H1 (cell line): Measurements from ENCODE around the gene TRPV2. TPM values are rescaled to one million over a fixed set of nuclear protein-coding genes. Genes with fewer than 3 reads are reported as not detected.

Experiments used
- CTCF ChIA-PET: fragments of 300-600 bp; sonication (Branson Sonifier 250); formaldehyde crosslinking; loops from one replicate; lab custom pipeline; 2021; ENCODE audit not compliant: partially characterized antibody; lab: Charles Lee
- POLR2A ChIA-PET: fragments of 300-600 bp; sonication (Branson Sonifier 250); formaldehyde crosslinking; loops from one replicate; lab custom pipeline; 2021; ENCODE audit warnings: inconsistent platforms; ENCODE audit not compliant: partially characterized antibody; lab: Charles Lee
- DNase-seq, 2 experiments: peaks; one replicate each; pipeline versions ENCODE4 v3.0.0 to v3.0.0-alpha.2; 2010 to 2022; ENCODE audit warnings: low spot score in 2 of 2, low read depth in 1 of 2, mixed read lengths in 1 of 2
- FAIRE-seq: peaks from 2 replicates; lab custom pipeline; 2011; peaks lifted over from hg19 to GRCh38; lab: Jason Lieb, UNC
- H2AFZ ChIP-seq: 2 replicates; pipeline ENCODE4 v1.8.1; 2012; ENCODE audit warnings: low read length, inconsistent platforms
- H2AK5ac ChIP-seq: 2 replicates; pipeline ENCODE4 v1.6.1; 2013; ENCODE audit warnings: low read depth, low read length
- H2BK120ac ChIP-seq: replicated peaks from 2 replicates; pipeline ENCODE3; 2013; ENCODE audit warnings: low read depth, low read length, inconsistent platforms
- H2BK12ac ChIP-seq: 2 replicates; pipeline ENCODE4 v1.6.1; 2013; ENCODE audit warnings: low read depth, low read length
- H2BK15ac ChIP-seq: 2 replicates; pipeline ENCODE4 v1.6.1; 2013; ENCODE audit warnings: low read length
- H2BK20ac ChIP-seq: 2 replicates; pipeline ENCODE4 v1.6.1; 2013; ENCODE audit warnings: low read length
- H2BK5ac ChIP-seq: 2 replicates; pipeline ENCODE4 v1.6.1; 2013; ENCODE audit warnings: low read depth, low read length
- H3K14ac ChIP-seq: 2 replicates; pipeline ENCODE4 v1.6.1; 2013; ENCODE audit warnings: inconsistent platforms; ENCODE audit not compliant: insufficient read length
- H3K18ac ChIP-seq: 2 replicates; pipeline ENCODE4 v1.6.1; 2013; ENCODE audit warnings: low read length; ENCODE audit errors: extremely low read depth
- H3K23ac ChIP-seq: 2 replicates; pipeline ENCODE4 v1.6.1; 2013; ENCODE audit warnings: inconsistent platforms; ENCODE audit not compliant: insufficient read length
- H3K23me2 ChIP-seq: 2 replicates; pipeline ENCODE4 v1.6.1; 2013; ENCODE audit warnings: low read depth, low read length
- H3K27ac ChIP-seq: 2 replicates; pipeline ENCODE4 v1.6.1; 2011; ENCODE audit warnings: low read depth, low read length, inconsistent platforms
- H3K27me3 ChIP-seq, 4 experiments: replicated peaks in 1 of 4; 1 replicate in 1 of 4; 2 replicates in 3 of 4; pipeline versions ENCODE4 v1.6.1 to v1.8.1; 2011 to 2013; ENCODE audit warnings: low read length in 3 of 4, mild to moderate bottlenecking in 3 of 4, inconsistent platforms in 2 of 4, mixed read lengths in 2 of 4, moderate library complexity in 1 of 4; ENCODE audit not compliant: control insufficient read depth in 3 of 4, insufficient read depth in 3 of 4; ENCODE audit errors: extremely low read depth in 1 of 4
- H3K36me3 ChIP-seq, 4 experiments: 2 replicates each; pipeline versions ENCODE4 v1.6.1 to v1.8.1; 2011 to 2013; ENCODE audit warnings: mild to moderate bottlenecking in 4 of 4, low read length in 3 of 4, moderate library complexity in 2 of 4, control low read depth in 1 of 4, inconsistent platforms in 1 of 4; ENCODE audit not compliant: insufficient read depth in 4 of 4, control insufficient read depth in 2 of 4
- H3K4ac ChIP-seq: replicated peaks from 2 replicates; pipeline ENCODE3; 2013; ENCODE audit warnings: low read length, low read depth, mixed read lengths, inconsistent platforms; ENCODE audit not compliant: insufficient read length
- H3K4me1 ChIP-seq, 4 experiments: replicated peaks in 1 of 4; 1 replicate in 1 of 4; 2 replicates in 3 of 4; pipeline versions ENCODE4 v1.6.1 to v1.8.1; 2011 to 2013; ENCODE audit warnings: low read length in 3 of 4, inconsistent platforms in 2 of 4, mixed read lengths in 1 of 4; ENCODE audit not compliant: insufficient read depth in 4 of 4, control insufficient read depth in 3 of 4
- H3K4me2 ChIP-seq, 2 experiments: 2 replicates each; pipeline versions ENCODE4 v1.6.1 to v1.8.1; 2011 to 2013; ENCODE audit warnings: low read depth in 2 of 2, low read length in 2 of 2, control low read depth in 1 of 2, inconsistent platforms in 1 of 2, mild to moderate bottlenecking in 1 of 2; ENCODE audit not compliant: insufficient read depth in 1 of 2
- H3K4me3 ChIP-seq, 4 experiments: fragments of 200-600, 300-600 bp in 1 of 4; sonication (generic), shearing (Covaris generic), sonication (Bioruptor Twin) in 1 of 4; 2 replicates each; pipeline versions ENCODE4 v1.5.1 to v1.8.1; 2011 to 2016; ENCODE audit warnings: low read length in 4 of 4, low read depth in 3 of 4, control low read depth in 2 of 4, inconsistent platforms in 2 of 4, mild to moderate bottlenecking in 2 of 4, mixed read lengths in 1 of 4, moderate library complexity in 1 of 4; ENCODE audit not compliant: insufficient read depth in 2 of 4; ENCODE audit errors: extremely low read depth in 1 of 4
- H3K56ac ChIP-seq: replicated peaks from 2 replicates; pipeline ENCODE3; 2013; ENCODE audit warnings: low read depth, mild to moderate bottlenecking, mixed read lengths, low read length, inconsistent platforms; ENCODE audit not compliant: insufficient read length
- H3K79me1 ChIP-seq: 2 replicates; pipeline ENCODE4 v1.6.1; 2013; ENCODE audit warnings: low read depth, low read length, control low read depth
- H3K79me2 ChIP-seq, 2 experiments: 2 replicates each; pipeline versions ENCODE4 v1.6.1 to v1.8.1; 2012 to 2013; ENCODE audit warnings: low read length in 2 of 2, mild to moderate bottlenecking in 2 of 2, inconsistent platforms in 1 of 2; ENCODE audit not compliant: insufficient read depth in 2 of 2, control insufficient read depth in 1 of 2
- H3K9ac ChIP-seq, 4 experiments: replicated peaks in 1 of 4; 1 replicate in 1 of 4; 2 replicates in 3 of 4; pipeline versions ENCODE4 v1.6.1 to v1.8.1; 2011 to 2013; ENCODE audit warnings: low read depth in 3 of 4, low read length in 3 of 4, control low read depth in 2 of 4, mild to moderate bottlenecking in 2 of 4, moderate library complexity in 2 of 4, inconsistent platforms in 1 of 4; ENCODE audit errors: extremely low read depth in 1 of 4
- H3K9me3 ChIP-seq, 2 experiments: 2 replicates each; pipeline versions ENCODE4 v1.6.1 to v1.8.1; 2012 to 2013; ENCODE audit warnings: mild to moderate bottlenecking in 2 of 2, moderate library complexity in 2 of 2, control low read depth in 1 of 2, inconsistent platforms in 1 of 2, low read depth in 1 of 2, low read length in 1 of 2, mixed read lengths in 1 of 2; ENCODE audit not compliant: insufficient read depth in 2 of 2
- H4K20me1 ChIP-seq, 2 experiments: replicated peaks in 1 of 2; 2 replicates each; pipeline versions ENCODE3 to v1.8.1; 2011 to 2013; ENCODE audit warnings: inconsistent platforms in 2 of 2, low read length in 2 of 2, mild to moderate bottlenecking in 1 of 2; ENCODE audit not compliant: insufficient read depth in 2 of 2, control insufficient read depth in 1 of 2
- H4K5ac ChIP-seq: 2 replicates; pipeline ENCODE4 v1.6.1; 2013; ENCODE audit warnings: low read length, low read depth, mixed read lengths, inconsistent platforms; ENCODE audit not compliant: insufficient read length
- H4K8ac ChIP-seq: 2 replicates; pipeline ENCODE4 v1.8.0; 2013; ENCODE audit warnings: mild to moderate bottlenecking, moderate library complexity, low read length, inconsistent platforms; ENCODE audit not compliant: insufficient read depth; ENCODE audit errors: extremely low read depth
- H4K91ac ChIP-seq: replicated peaks from 2 replicates; pipeline ENCODE3; 2013; ENCODE audit warnings: low read length, mixed read lengths, inconsistent platforms; ENCODE audit not compliant: insufficient read length
- ASH2L ChIP-seq: fragments of 200-600, 300-600 bp; sonication (generic); IDR thresholded peaks from one replicate; pipeline ENCODE4 v1.7.1; 2017; ENCODE audit warnings: low read length
- CHD2 ChIP-seq: IDR thresholded peaks from 2 replicates; pipeline ENCODE4 v1.6.1; 2012; ENCODE audit warnings: low read length, improper control_type of control experiment
- CTBP2 ChIP-seq: IDR thresholded peaks from 2 replicates; pipeline ENCODE4 v1.7.0; 2011; ENCODE audit warnings: borderline replicate concordance, mild to moderate bottlenecking, moderate library complexity, mixed read lengths, low read length; ENCODE audit not compliant: insufficient read depth, insufficient read length
- EGR1 ChIP-seq: IDR thresholded peaks from 2 replicates; pipeline ENCODE4 v1.6.1; 2011; ENCODE audit warnings: low read depth, low read length, borderline replicate concordance
- HDAC6 ChIP-seq: IDR thresholded peaks from one replicate; pipeline ENCODE4 v1.7.1; 2012; ENCODE audit warnings: low read depth, mild to moderate bottlenecking, inconsistent platforms, low read length, moderate library complexity
- KDM4A ChIP-seq: IDR thresholded peaks from one replicate; pipeline ENCODE4 v1.7.1; 2012; ENCODE audit warnings: low read depth, mild to moderate bottlenecking, moderate library complexity, low read length, inconsistent platforms; ENCODE audit not compliant: severe bottlenecking
- KDM5A ChIP-seq: fragments of 200-600 bp; IDR thresholded peaks from 2 replicates; pipeline ENCODE4 v1.7.1; 2012; ENCODE audit warnings: mild to moderate bottlenecking, low read length, inconsistent platforms, mixed read lengths
- NANOG ChIP-seq: IDR thresholded peaks from 2 replicates; pipeline ENCODE4 v1.6.1; 2011; ENCODE audit warnings: low read length, low read depth, mild to moderate bottlenecking, inconsistent platforms; ENCODE audit not compliant: insufficient read depth, poor library complexity, severe bottlenecking
- RBBP5 ChIP-seq: IDR thresholded peaks from 2 replicates; pipeline ENCODE4 v1.7.1; 2012; ENCODE audit warnings: low read depth, mild to moderate bottlenecking, inconsistent platforms, low read length, moderate library complexity, borderline replicate concordance
- SIN3A ChIP-seq, 2 experiments: IDR thresholded peaks in 1 of 2; conservative IDR thresholded peaks in 1 of 2; 2 replicates each; pipeline ENCODE4 v1.6.1; 2011 to 2012; ENCODE audit warnings: low read length in 2 of 2, improper control_type of control experiment in 1 of 2, low read depth in 1 of 2, mild to moderate bottlenecking in 1 of 2
- SP4 ChIP-seq: IDR thresholded peaks from 2 replicates; pipeline ENCODE4 v1.6.1; 2012; ENCODE audit warnings: low read length, inconsistent platforms
- SUZ12 ChIP-seq: fragments of 200-600 bp; sonication (generic); IDR thresholded peaks from 2 replicates; pipeline ENCODE4 v1.6.1; 2012; ENCODE audit warnings: mild to moderate bottlenecking, inconsistent platforms, low read length, moderate library complexity, mixed read lengths
- TEAD4 ChIP-seq: IDR thresholded peaks from 2 replicates; pipeline ENCODE4 v1.6.1; 2012; ENCODE audit warnings: low read depth, low read length, inconsistent platforms, mixed read lengths
- WGBS, 2 experiments: shearing (Covaris generic) in 1 of 2; methylation state at CpG; one replicate each; pipeline versions ENCODE4 v1.1.6 to v1.1.7; 2013 to 2015; ENCODE audit warnings: low lambda C conversion rate in 2 of 2, mixed read lengths in 2 of 2, inconsistent platforms in 1 of 2, low coverage in 1 of 2, missing lambda C conversion rate in 1 of 2; ENCODE audit not compliant: insufficient replicate concordance in 2 of 2, insufficient coverage in 1 of 2, insufficient read length in 1 of 2; ENCODE audit errors: extremely low coverage in 1 of 2, missing lambda C conversion rate in 1 of 2; 5-methylcytosine and 5-hydroxymethylcytosine counted together
- polyA plus RNA-seq, 7 experiments: library from polyadenylated mRNA; depleted of rRNA in 3 of 7; stranded (reverse) in 5 of 7; unstranded in 2 of 7; fragments of >200 nt in 5 of 7; fragments of 200-250 nt in 2 of 7; gene quantifications; 1 replicate in 5 of 7; 2 replicates in 1 of 7; 4 replicates in 1 of 7; pipeline versions ENCODE4 v1.2.1 to v1.2.3, GENCODE V29; 2011 to 2013; ENCODE audit warnings: missing spikeins in 2 of 7, mixed read lengths in 2 of 7
- total RNA-seq: library from RNA; stranded (reverse); fragmentation: NEBNext Ultra II Directional; extraction: Animal tissue kit (Norgen Biotek cat#: 25700); gene quantifications from 2 replicates; pipeline ENCODE4 v1.2.1, GENCODE V29; 2021

The TRPV2 gene
- total and polyA plus RNA-seq, 2 of the 8 experiments (the other 6 are each of a cell fraction or from before 2014, with no cell fraction given): 1.7 to 2.1 TPM

DNA sequence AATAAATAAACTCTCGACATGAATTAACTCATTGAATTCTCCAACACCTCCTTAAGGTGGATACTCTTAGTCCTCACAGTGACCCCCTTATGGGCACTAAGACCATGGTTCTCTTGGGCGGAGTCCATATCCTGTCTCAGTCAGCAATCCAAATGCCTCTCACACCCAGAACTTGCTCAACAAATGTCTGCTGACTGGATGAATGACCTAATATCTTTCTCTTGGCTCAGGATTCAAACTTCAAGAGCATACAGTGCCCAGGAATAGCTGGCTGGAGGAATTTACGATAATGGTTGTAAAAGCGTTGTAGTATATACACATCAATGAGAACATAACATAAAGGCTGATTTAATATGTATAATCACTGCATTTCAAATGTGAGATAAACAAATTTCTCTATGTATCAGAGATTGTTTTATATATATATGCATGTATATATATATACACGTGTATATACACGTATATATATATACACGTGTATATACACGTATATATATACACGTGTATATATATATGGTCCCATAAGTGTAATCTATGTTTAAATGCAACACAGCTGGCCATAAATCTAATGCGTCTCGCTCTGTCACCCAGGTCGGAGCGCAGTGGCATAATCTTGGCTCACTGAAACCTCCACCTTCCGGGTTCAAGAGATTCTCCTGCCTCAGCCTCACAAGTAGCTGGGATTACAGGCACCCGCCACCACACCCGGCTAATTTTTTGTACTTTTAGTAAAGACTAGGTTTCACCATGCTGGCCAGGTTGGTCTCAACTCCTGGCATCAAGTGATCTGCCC lies 41.0 kb upstream of the TRPV2 start:
- Histone ChIP-seq H3K56ac (no peak overlapping the region), H2BK20ac (no peak overlapping the region), H3K14ac (no peak overlapping the region), H3K4me3 (no peak overlapping the region), H3K23ac (no peak overlapping the region), H2BK120ac (no peak overlapping the region), H4K91ac (no peak overlapping the region), H4K20me1 (no peaks in the 10 kb centered on the region), H3K4me2 (no peak overlapping the region), H2AK5ac (no peak overlapping the region), H2BK12ac (no peak overlapping the region), H3K79me2 (no peaks in the 10 kb centered on the region), H3K9me3 (no peaks in the 10 kb centered on the region)
- no peak for FAIRE-seq
- no peak for TF ChIP-seq KDM5A
- TF ChIP-seq SIN3A (conservative IDR thresholded peaks at IDR 0.05 in 1 of 2, IDR thresholded peaks at IDR 0.05 in 1 of 2; ENCODE audit: low read depth in 1 of 2, low read length in 2 of 2): no peak
- no peak for TF ChIP-seq RBBP5
- TF ChIP-seq KDM4A: no peak
- no peak for TF ChIP-seq CHD2
- TF ChIP-seq SUZ12: no peak
- no peak for TF ChIP-seq SP4
- no peak for TF ChIP-seq CTBP2
- no peak for TF ChIP-seq HDAC6
- no peak for TF ChIP-seq EGR1
- TF ChIP-seq NANOG: no peak
- no peak for TF ChIP-seq ASH2L
- TF ChIP-seq TEAD4: no peak
- TF ChIP-seq, all 59 proteins: peak for 0
- Histone ChIP-seq H2BK5ac (no peak overlapping the region), H3K27ac (no peak overlapping the region), H4K5ac (no peak overlapping the region), H2BK15ac (no peak overlapping the region), H3K4me1 (no peaks in the 10 kb centered on the region; a peak in 3 of 7 replicates), H3K4ac (no peak overlapping the region), H2AFZ (no peak overlapping the region), H3K27me3 (no peaks in the 10 kb centered on the region), H3K36me3 (no peaks in the 10 kb centered on the region), H3K18ac (no peak overlapping the region), H3K23me2 (no peaks in the 10 kb centered on the region), H3K79me1 (no peaks in the 10 kb centered on the region), H3K9ac (no peak overlapping the region), H4K8ac (no peak overlapping the region)
- POLR2A ChIA-PET: interaction anchor here (1.4 to 2.3 kb wide), 2 partner anchors 9 to 64 kb away, joined by 3 to 6 read pairs; no protein-coding TSS in a partner anchor
- DNase-seq: no peak
- CTCF ChIA-PET: interaction anchor here (1.5 to 6.6 kb wide), 2 partner anchors 10 to 41 kb away, joined by 4 to 51 read pairs; partner anchors contain the start of gene TRPV2
- 89% methylated on average over 16 of the region's 16 CpGs; no CpG with 5 or more reads in 1 of the 2 experiments for WGBS, 2 experiments
